ENCODE measurements around the gene HLA-DMA.
A peak's percentile ranks its signal among the peaks of the same experiment; 100 is the strongest.

HLA-DMA gene

DNA sequence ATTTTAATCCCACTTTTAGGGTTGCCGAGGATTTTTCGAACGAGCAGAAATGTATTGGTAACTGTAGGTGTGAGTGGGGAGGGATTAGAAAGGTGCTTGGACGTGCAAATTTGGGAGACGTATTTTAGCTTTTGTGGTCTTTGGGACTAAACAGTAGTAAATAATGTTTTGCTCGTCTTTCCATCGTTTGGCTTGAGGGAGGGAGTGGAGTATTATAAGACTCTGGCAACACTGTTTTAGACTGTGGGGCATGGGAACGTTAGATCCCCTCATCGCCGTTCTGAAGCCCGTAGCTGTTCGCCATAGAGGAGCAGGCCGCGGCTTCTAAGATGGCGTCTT is 18.3 kb upstream of the HLA-DMA start:
- no peak for DNase-seq (ENCODE audit: low spot score in 2 of 2)
- in situ Hi-C loops (cut with MboI; ENCODE audit: low sequenced_read_pairs): loop anchor here (5.0 kb wide), 1 partner anchor 79 kb away; no protein-coding TSS in a partner anchor
- Histone ChIP-seq H3K4me1 (peaks cover 17% of the 10 kb centered on the region), H3K36me3 (replicated peaks) (peaks cover 58% of the 10 kb centered on the region), H3K4me3 (peak overlapping the region; percentile 89), H3K27me3 (ENCODE audit: low read depth) (no peaks in the 10 kb centered on the region), H3K9me3 (no peaks in the 10 kb centered on the region)

DNA sequence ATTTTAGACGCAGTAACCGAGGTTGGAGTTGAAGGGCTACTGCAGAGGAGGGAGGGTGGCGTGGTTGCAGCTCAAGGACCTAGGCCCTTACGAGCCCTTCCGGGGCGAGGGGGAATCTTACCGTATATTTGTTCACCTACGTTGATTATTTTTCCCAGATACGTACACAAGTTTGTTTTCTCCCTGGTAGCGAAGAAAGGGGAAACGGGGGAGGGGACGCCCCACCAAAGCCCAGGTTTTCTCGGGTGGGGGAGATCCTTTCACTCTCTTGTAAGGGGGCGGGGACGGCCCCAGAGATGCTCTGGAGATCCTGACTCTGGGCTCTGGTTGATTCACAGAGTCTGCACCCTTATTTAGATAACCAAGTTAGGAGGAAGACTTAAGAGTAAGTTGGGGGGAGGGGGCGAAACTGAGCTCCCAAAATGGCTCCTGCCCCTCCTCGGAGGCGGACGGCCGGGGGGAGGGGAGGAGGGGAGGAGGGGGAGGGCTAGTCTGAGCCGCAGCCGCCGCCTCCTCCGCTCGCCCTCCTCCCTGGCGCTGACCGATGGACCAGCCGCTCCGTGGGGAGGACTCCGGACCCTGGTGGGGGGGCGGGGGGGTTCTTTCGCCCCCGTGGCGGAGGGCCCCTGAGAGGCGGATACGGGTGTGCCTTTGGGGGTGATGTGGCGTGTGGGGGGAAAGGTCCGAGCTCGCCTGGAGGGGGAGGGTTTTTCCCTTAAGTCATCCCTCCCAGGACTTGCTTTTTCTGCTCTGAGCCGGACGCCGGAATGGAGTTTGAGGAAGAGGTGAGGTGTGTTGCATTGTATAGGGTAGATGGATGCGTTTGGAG is 17.7 kb upstream of the HLA-DMA start:
- H3K9me3 ChIP-seq: no peaks in the 10 kb centered on the region
- no peaks in the 10 kb centered on the region for H3K27me3 ChIP-seq (ENCODE audit: low read depth)
- H3K4me3 ChIP-seq: peak overlapping the region; percentile 89
- H3K4me1 ChIP-seq: peaks cover 17% of the 10 kb centered on the region
- DNase-seq (ENCODE audit: low spot score in 2 of 2): peak; percentile 82 to 93
- H3K36me3 ChIP-seq (replicated peaks): peaks cover 52% of the 10 kb centered on the region
- in situ Hi-C loops (cut with MboI; ENCODE audit: low sequenced_read_pairs): loop anchor here (5.0 kb wide), 1 partner anchor 78 kb away; no protein-coding TSS in a partner anchor

DNA sequence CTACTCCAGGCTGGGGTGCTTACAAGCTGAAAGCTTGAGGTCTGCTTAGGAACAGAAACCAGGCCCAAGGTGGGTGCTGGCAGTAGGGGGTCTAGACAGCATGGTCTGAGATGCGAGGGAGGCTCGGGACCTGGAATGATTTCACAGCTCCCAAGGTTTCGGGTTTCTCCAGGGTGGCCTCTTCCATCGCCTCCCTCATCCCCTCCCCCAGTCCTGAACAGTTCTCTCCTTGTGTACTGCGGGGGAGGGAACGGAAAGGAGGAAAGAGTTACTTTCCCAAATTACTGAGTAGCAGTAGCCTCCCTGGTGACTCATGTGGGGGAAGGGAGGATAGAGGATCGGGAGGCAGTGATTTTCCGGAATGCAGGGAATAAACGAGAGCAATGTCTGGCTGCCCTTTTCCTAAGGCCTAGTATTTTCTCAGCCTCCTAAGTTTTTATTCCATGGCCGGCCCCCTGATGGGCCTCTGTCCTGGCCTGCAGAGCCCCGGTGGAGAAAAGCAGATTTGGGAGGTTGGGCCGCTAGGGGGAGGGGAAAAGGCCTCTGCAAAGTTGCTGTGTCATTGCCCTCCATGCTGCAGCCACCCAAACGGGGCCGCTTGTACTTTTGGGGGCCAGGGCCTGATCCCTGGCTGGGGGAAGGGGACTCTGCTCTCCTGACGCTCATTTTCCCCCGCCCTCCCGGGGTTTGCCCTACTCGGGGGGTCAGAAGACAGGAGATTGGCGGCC is 17.0 kb upstream of the HLA-DMA start:
- H3K27me3 ChIP-seq (ENCODE audit: low read depth): no peaks in the 10 kb centered on the region
- H3K36me3 ChIP-seq (replicated peaks): peaks cover 44% of the 10 kb centered on the region
- peak; percentile 87 to 88 for DNase-seq (ENCODE audit: low spot score in 2 of 2)
- in situ Hi-C loops (cut with MboI; ENCODE audit: low sequenced_read_pairs): loop anchor here (5.0 kb wide), 1 partner anchor 78 kb away; no protein-coding TSS in a partner anchor
- H3K4me1 ChIP-seq: peaks cover 13% of the 10 kb centered on the region
- no peaks in the 10 kb centered on the region for H3K9me3 ChIP-seq
- H3K4me3 ChIP-seq: peak overlapping the region; percentile 89

DNA sequence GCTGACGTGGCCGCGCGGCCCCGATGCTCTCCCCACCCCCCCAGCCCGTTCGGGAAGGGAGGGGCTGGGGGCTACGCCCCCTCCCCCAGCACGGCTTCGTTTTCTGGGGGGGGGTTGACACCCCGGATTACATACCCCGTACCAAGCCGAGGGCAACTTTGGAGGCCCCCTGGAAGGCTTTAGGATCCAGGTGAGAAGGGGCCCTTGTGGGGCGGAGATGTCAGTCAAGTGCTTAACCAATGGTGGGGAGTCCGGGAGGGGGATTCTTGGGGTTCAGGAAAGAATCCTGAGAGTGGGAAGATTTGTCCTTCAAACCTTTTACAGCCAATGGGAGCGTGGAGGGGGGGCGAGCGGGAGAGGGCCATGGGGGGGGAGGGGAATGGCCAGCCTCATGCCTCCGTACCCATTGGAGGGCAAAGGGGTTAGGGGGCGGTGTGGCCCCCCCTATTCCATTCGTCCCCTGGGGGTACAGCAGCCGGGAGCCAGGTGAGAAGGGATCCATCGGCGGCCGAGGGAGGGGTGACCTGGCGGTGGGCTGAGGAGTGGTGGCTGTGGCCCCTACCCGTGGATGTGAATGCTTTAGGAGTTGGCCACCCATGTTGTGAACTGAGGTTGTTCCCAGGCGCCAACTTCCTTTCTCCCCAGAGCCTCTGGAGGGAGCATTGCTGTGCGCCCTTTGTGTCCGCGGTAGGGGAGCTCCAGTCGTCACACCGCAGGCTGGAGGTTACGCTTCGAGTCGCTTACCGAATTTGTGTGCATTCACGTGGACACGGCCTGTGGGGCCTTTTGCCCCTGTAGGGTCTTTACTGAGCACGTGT is 16.2 kb upstream of the HLA-DMA start:
- H3K4me1 ChIP-seq: peaks cover 13% of the 10 kb centered on the region
- peaks cover 36% of the 10 kb centered on the region for H3K36me3 ChIP-seq (replicated peaks)
- in situ Hi-C loops (cut with MboI; ENCODE audit: low sequenced_read_pairs): no loop called here
- peak overlapping the region; percentile 89 for H3K4me3 ChIP-seq
- peak; percentile 64 to 80 for DNase-seq (ENCODE audit: low spot score in 2 of 2)
- H3K27me3 ChIP-seq (ENCODE audit: low read depth): no peaks in the 10 kb centered on the region
- no peaks in the 10 kb centered on the region for H3K9me3 ChIP-seq

DNA sequence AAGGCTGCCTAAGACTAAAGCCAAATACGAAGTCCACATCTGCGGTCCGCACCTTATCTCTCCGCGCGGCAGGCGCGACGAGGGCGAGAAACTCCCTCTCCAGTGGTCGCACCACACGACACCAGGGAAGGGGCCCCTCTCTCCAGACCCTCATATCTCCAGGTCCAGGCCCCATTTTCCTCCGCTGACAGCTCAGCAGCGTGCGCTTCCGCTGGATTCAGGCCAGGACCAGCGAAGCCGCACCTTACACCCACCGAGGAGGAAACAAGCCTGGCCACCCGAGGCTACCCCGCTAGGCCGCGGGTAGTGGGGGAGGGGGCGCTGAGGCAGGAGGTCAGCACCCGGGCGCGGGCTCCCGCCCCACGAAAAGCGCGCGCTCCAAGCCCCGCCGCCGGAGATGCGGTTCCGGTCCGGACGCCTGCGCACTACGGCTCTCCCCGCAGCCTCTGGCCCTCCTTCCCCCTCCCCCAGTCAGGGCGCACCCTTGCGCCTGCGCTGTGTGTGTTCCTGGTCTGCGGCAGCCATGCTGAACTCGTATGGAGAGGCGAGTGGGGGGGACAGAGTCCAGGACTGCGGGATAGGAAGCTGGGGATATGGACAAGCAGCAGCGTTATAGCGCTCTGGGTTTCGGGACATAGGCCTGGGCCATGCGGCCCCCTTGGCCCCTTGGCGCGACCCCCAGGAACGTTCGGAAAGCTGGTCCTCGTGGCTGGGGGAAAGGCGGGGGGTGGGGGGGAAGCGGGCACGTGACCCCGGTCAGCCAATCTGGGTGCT is 15.4 kb upstream of the HLA-DMA start, which contains the start of gene BRD2:
Gene BRD2, plus strand, starts transcription at position 502 of the 774 bp plus-strand sequence. CDS start 4,305 bp downstream, outside the sequence.
- in situ Hi-C loops (cut with MboI; ENCODE audit: low sequenced_read_pairs): no loop called here
- DNase-seq (ENCODE audit: low spot score in 2 of 2): peak; percentile 93 to 97
- Histone ChIP-seq H3K9me3 (no peaks in the 10 kb centered on the region), H3K27me3 (ENCODE audit: low read depth) (no peaks in the 10 kb centered on the region), H3K36me3 (replicated peaks) (peaks cover 28% of the 10 kb centered on the region), H3K4me1 (peaks cover 13% of the 10 kb centered on the region), H3K4me3 (peak within 1 kb of the TSS; percentile 89)

DNA sequence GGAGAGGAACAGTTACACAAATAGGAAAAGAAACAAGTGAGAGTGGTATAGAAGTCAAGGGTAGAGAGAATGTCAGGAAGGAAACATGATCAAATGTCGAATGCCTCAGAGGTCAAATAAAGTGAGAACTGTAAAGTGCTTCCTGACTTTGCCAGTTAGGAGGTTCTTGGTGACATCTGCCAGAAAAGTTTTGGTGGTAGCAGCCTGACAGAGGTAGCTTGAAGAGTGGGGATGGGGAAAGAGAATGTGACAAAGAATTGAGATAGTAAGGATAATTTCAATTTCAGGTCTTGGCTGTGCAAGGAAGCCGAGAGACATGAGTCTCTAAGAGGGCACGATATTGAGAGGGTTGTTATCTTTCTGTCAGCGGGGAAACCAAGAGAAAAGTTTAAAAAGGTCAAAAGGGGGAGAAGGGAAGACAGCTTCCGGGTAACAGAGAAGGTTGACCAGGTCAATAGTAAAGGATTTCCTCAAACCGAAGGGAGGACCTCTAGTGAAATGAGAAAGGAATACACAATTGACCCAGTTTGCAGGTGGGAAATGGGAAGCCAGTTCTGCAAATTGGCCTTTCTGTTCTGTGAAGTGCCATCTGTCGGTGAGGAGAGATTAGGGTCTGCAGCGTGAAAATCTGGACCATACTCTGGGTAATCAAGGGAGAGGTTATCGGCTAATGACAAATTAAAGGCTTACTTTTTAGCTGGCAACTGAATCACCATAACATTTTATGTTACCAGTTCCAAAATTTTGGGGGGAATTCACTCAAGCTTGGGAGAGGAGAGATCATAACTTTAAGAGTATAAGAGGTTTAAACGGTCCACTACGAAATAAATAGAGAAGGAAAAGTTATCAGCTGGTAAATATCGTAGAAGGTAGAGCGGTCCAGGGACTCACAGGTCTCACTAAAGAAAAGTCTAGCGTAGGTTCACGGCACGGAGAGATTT is 14.5 kb upstream of the HLA-DMA start:
- no peaks in the 10 kb centered on the region for H3K9me3 ChIP-seq
- peak; percentile 61 to 66 for DNase-seq (ENCODE audit: low spot score in 2 of 2)
- H3K4me1 ChIP-seq: peaks cover 13% of the 10 kb centered on the region
- in situ Hi-C loops (cut with MboI; ENCODE audit: low sequenced_read_pairs): no loop called here
- peak overlapping the region; percentile 89 for H3K4me3 ChIP-seq
- H3K27me3 ChIP-seq (ENCODE audit: low read depth): no peaks in the 10 kb centered on the region
- peaks cover 20% of the 10 kb centered on the region for H3K36me3 ChIP-seq (replicated peaks)

DNA sequence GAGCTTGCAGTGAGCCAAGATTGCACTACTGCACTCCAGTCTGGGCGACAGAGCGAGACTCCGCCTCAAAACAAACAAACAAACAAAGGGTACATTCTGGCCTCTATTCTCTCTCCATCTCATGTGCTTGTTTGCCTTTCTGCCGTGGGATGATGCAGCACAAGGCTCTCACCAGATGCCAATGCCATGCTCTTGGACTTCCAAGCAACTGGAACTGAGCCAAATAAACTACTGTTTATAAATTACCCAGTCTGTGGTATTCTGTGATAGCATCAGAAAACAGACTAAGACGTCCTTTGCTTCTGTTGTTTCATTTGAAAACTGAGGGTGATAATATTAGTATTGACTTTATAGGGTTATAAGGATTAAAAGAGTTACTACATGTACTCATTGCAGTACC is 11.9 kb upstream of the HLA-DMA start:
- Histone ChIP-seq H3K9me3 (no peaks in the 10 kb centered on the region), H3K27me3 (ENCODE audit: low read depth) (no peaks in the 10 kb centered on the region), H3K4me1 (peaks cover 13% of the 10 kb centered on the region; the same call in 1 of the 2 replicates), H3K36me3 (replicated peaks) (peaks cover 5% of the 10 kb centered on the region; the same call in 1 of the 2 replicates), H3K4me3 (no peak overlapping the region)
- in situ Hi-C loops (cut with MboI; ENCODE audit: low sequenced_read_pairs): no loop called here
- no peak for DNase-seq (ENCODE audit: low spot score in 2 of 2)

DNA sequence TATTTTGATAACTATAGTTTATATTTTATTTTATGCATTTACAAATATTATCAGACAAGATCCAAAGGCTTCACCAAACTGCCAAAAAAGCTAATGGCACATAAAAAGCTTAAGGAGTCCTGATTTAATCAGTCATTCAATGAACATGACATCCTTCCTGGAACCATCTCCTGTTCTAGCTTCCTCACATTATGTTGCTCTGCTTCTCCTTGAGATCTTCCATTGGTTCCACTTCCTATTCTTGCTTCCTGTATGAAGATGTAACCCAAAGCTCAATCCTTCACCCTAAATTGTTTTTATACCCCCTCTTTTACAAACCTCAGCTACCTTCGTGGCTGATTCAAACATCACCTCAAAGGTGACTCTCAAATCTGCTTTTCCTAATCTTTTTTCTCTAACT is 11.0 kb upstream of the HLA-DMA start:
- in situ Hi-C loops (cut with MboI; ENCODE audit: low sequenced_read_pairs): no loop called here
- Histone ChIP-seq H3K36me3 (replicated peaks) (no peaks in the 10 kb centered on the region), H3K27me3 (ENCODE audit: low read depth) (no peaks in the 10 kb centered on the region), H3K4me1 (peaks cover 10% of the 10 kb centered on the region; the same call in 1 of the 2 replicates), H3K4me3 (no peak overlapping the region), H3K9me3 (no peaks in the 10 kb centered on the region)
- DNase-seq (ENCODE audit: low spot score in 2 of 2): no peak

DNA sequence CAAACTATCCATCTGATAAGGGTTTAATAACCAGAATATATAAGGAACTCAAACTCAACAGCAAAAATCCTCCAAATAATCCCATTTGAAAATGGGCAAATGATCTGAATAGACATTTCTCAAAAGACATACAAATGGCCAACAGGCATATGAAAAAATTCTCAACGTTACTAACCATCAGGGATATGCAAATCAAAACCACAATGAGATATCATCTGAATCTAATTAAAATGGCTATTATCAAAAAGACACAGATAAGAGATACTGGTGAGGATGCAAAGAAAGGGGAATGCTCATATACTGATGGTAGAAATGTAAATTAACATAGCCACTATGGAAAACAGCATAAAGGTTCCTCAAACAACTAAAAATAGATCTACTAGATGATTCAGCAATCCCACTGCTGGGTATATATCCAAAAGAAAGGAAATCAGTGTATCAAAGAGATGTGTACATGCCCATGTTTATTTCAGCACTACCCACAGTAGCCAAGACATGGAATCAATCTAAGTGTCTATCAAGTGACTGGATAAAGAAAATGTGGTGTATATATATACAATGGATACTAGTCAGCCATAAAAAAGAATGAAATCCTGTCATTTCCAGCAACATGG is 9.4 kb upstream of the HLA-DMA start:
- in situ Hi-C loops (cut with MboI; ENCODE audit: low sequenced_read_pairs): no loop called here
- DNase-seq (ENCODE audit: low spot score in 2 of 2): no peak
- Histone ChIP-seq H3K9me3 (no peaks in the 10 kb centered on the region), H3K4me1 (peaks cover 10% of the 10 kb centered on the region; the same call in 1 of the 2 replicates), H3K4me3 (no peak overlapping the region), H3K36me3 (replicated peaks) (no peaks in the 10 kb centered on the region), H3K27me3 (ENCODE audit: low read depth) (no peaks in the 10 kb centered on the region)

DNA sequence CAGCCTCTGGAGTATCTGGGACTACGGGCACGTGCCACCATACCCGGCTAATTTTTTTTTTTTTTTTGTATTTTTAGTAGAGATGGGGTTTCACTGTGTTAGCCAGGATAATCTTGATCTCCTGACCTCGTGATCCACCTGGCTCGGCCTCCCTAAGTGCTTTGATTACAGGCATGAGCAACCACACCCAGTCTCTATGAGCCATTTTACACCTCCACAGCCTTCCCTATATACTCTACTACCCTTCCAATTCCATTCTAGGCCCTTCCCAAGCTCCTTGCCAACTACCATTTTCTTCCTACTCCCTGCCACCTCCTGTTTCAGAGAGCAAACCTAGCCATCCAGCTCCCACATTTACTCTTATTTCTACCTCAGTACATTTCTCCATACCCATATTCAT is 7.7 kb upstream of the HLA-DMA start:
- no peak overlapping the region for H3K4me3 ChIP-seq
- no peaks in the 10 kb centered on the region for H3K27me3 ChIP-seq (ENCODE audit: low read depth)
- in situ Hi-C loops (cut with MboI; ENCODE audit: low sequenced_read_pairs): no loop called here
- H3K36me3 ChIP-seq (replicated peaks): no peaks in the 10 kb centered on the region
- no peak for DNase-seq (ENCODE audit: low spot score in 2 of 2)
- H3K9me3 ChIP-seq: no peaks in the 10 kb centered on the region
- H3K4me1 ChIP-seq: no peaks in the 10 kb centered on the region

DNA sequence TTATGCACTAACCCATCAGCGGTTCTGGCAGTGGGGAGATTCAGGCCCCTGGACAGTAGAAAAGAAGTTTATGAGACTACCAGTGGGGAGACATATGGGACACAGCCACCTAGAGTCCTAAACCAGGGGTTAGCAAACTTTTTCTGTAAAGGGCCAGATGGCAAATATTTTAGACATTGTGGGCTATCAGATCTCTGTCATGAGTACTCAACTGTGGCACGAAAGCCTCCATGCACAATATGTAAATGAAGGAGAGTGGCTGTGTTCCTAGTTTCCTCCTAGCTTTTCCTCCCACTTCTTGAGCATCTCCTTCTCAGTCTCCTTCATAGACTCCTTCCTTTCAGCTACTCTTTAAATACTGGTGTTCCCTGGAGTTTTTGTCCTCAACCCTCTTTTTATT is 3.3 kb upstream of the HLA-DMA start:
- no peaks in the 10 kb centered on the region for H3K36me3 ChIP-seq (replicated peaks)
- no peaks in the 10 kb centered on the region for H3K4me1 ChIP-seq
- no peak overlapping the region for H3K4me3 ChIP-seq
- no peaks in the 10 kb centered on the region for H3K9me3 ChIP-seq
- no peaks in the 10 kb centered on the region for H3K27me3 ChIP-seq (ENCODE audit: low read depth)
- in situ Hi-C loops (cut with MboI; ENCODE audit: low sequenced_read_pairs): no loop called here
- DNase-seq (ENCODE audit: low spot score in 2 of 2): no peak

Measured in HAP-1 (cell line).